NCI-H2227 (cell line): ENCODE data around the gene RHNO1.
A peak's percentile ranks its signal among the peaks of the same experiment; 100 is the strongest.

Experiments
- DNase-seq: peaks from one replicate; lab custom pipeline; 2025; ENCODE audit not compliant: unreplicated experiment; lab: John Stamatoyannopoulos, UW

The RHNO1 gene

GRCh38 chr12:2877047-2877952, at the start of gene RHNO1, which contains the start of gene FOXM1:
RHNO1 (plus strand) TSS chr12:2877223; CDS start chr12:2885367, 8,144 bp downstream.
FOXM1 (minus strand) TSS chr12:2877174; CDS start chr12:2874478, 2,696 bp downstream.
- peak; percentile 89 for DNase-seq

- DNase-seq: no peak
These were observed 47.7 kb upstream of the RHNO1 start for GRCh38 chr12:2829275-2829674.

GRCh38 chr12:2832550-2833127, 44.4 kb upstream of the RHNO1 start:
- DNase-seq: no peak

GRCh38 chr12:2833327-2833726, 43.7 kb upstream of the RHNO1 start:
- no peak for DNase-seq

- DNase-seq: no peak
These were observed 43.2 kb upstream of the RHNO1 start for GRCh38 chr12:2833810-2834209.

- peak; percentile 56 for DNase-seq
These were observed 42.2 kb upstream of the RHNO1 start, which contains the start of gene NRIP2 for GRCh38 chr12:2834581-2835491. NRIP2 (minus strand) TSS chr12:2835035; CDS start chr12:2834983, 52 bp downstream.

- DNase-seq: no peak
These were observed 41.2 kb upstream of the RHNO1 start for GRCh38 chr12:2835691-2836403.

- DNase-seq: no peak
These were observed 40.4 kb upstream of the RHNO1 start for GRCh38 chr12:2836574-2836973.

- DNase-seq: no peak
These were observed 35.9 kb upstream of the RHNO1 start for GRCh38 chr12:2841056-2841650.

- DNase-seq: no peak
These were observed 34.1 kb upstream of the RHNO1 start for GRCh38 chr12:2842948-2843347.

- DNase-seq: no peak
These were observed 32.2 kb upstream of the RHNO1 start for GRCh38 chr12:2844786-2845185.

- DNase-seq: no peak
These were observed 31.7 kb upstream of the RHNO1 start for GRCh38 chr12:2845280-2845679.

GRCh38 chr12:2851931-2852330, 25.1 kb upstream of the RHNO1 start:
- no peak for DNase-seq

GRCh38 chr12:2853626-2854025, 23.4 kb upstream of the RHNO1 start:
- DNase-seq: peak; percentile 74

- DNase-seq: no peak
These were observed 22.2 kb upstream of the RHNO1 start for GRCh38 chr12:2854669-2855453.

GRCh38 chr12:2855546-2855945, 21.5 kb upstream of the RHNO1 start:
- DNase-seq: no peak

GRCh38 chr12:2856051-2856450, 21.0 kb upstream of the RHNO1 start:
- no peak for DNase-seq

GRCh38 chr12:2857021-2857431, 20.0 kb upstream of the RHNO1 start, which contains the start of gene TEX52:
TEX52 (minus strand) TSS chr12:2857039; CDS start chr12:2857026, 13 bp downstream.
- peak; percentile 36 for DNase-seq

GRCh38 chr12:2857576-2857975, 19.4 kb upstream of the RHNO1 start:
- DNase-seq: no peak
